NCI-H1105 (cell line): Measurements from ENCODE around the gene GAMT.
"Not testable (repeated sequence)": the region's sequence is repeated elsewhere in the genome, so short reads cannot be mapped to it uniquely, and the experiment has no call there.

ENCODE experiments used
- DNase-seq: peaks from one replicate; lab custom pipeline; 2025; lab: John Stamatoyannopoulos, UW

GAMT gene

DNA sequence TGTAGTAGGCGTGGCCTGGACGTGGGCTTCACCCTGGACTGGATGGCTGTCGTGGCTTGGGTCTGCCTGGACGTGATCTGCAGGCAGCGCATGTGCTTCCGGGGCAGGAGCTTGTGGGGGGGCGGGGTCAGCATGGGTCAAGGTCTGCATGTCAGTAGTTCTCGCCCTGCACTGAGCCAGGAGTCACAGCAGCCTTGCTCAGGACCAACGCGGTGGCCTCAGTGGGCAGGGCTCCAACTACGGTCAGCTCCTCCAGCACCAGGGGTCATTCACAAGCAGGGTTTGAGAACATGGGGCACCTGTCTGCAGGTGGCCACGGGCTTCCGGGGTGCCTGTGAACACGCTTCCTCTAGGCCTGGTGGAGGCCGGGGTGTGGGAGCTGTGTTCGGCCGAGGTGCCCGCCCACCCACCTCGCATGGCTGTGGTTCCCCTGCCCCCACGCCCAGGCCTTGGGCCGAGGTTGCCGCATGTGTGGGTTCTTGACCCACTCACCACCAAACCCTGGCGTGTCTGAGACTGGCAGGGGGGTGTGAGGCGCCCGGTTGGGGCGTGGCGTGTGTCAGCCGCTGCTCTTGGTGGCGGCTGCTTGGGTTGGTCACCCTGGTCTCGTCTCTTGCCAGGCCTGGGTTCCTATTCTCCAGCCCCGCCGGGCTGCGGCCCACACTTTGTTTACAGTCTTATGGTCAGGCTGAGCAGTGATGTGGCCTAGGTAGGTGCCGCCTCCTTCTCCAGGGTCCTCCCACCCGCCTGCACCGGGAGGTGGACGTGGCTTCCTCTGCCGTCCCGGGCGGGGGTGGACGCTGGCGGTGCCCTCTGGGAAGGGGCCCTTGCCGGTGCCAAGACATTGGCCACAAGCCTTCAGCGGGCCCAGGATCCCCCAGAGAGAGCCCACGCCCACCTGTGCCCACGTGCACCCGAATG lies 32.0 kb upstream of the GAMT start:
- DNase-seq: no peak

- DNase-seq: no peak
Observed at GRCh38 chr19:1432507-1432887, 31.2 kb upstream of the GAMT start.

GRCh38 chr19:1431759-1432506 lies 30.6 kb upstream of the GAMT start:
- no peak for DNase-seq

DNA sequence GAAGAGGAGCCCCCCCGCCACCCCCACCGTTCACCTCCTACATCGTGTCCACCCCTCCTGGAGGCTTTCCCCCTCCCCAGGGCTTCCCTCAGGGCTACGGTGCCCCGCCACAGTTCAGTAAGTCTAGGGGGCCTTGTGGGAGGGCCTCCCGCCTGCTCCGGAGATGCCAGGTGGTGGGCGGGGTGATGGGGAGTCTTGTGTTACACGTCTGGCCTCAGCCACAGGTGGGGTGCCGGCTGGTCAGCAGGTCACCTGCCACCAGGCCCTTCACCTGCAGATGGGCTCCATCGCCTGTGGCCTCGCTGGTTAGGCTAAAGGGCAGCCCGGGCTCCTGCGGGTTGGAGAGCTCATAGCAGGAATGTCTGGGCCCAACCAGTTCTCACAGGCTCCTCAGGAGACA lies 28.9 kb upstream of the GAMT start:
- no peak for DNase-seq

DNA sequence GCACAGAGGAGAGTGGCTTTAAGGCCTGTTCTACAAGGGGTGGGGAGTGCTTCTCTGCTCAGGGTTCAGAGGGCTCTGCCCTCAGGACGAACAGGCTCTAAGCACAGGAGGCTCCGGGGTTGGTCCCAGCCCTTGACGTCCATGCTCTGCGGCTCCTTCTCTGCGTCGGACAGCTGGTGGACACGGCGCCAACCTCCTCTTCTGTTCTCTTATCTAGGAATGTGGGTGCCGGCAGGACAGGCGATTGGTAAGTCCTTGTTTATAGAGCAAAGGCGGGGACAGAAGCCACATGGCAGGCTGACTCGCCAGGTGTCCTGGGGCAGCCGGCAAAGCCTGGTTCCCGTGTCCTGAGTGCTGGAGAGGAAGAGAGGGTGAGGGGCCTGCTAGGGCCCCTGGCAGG lies 28.4 kb upstream of the GAMT start:
- DNase-seq: no peak

DNA sequence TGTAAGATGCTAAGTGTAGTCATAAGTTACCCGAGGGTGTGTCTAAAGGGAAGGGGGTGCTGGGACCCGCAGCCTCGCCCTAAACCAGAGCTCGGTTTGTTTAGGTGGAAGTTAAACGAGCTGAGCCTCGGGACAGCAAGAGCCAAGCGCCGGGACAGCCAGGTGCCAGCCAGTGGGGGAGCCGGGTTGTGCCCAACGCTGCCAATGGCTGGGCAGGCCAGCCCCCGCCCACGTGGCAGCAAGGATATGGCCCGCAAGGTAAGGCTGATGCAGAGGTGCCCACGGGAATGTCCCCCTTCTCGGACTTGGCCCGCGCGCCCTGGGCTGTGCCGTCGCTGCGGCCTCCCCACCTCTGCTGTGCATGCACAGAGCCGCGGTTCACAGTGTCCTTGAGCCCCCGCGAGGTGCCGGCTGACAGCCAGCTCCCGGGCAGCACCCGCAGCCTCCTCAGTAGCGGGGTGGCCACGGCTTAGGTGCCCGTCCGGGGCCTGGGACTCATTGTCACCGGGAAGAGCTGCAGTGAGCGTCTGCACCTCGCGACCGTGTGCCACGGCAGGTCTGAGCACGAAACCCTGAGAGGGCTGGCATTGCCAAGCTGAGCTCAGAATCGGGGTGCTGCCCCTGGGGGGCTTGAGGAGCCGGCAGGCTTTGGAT lies 27.5 kb upstream of the GAMT start:
- DNase-seq: no peak

DNA sequence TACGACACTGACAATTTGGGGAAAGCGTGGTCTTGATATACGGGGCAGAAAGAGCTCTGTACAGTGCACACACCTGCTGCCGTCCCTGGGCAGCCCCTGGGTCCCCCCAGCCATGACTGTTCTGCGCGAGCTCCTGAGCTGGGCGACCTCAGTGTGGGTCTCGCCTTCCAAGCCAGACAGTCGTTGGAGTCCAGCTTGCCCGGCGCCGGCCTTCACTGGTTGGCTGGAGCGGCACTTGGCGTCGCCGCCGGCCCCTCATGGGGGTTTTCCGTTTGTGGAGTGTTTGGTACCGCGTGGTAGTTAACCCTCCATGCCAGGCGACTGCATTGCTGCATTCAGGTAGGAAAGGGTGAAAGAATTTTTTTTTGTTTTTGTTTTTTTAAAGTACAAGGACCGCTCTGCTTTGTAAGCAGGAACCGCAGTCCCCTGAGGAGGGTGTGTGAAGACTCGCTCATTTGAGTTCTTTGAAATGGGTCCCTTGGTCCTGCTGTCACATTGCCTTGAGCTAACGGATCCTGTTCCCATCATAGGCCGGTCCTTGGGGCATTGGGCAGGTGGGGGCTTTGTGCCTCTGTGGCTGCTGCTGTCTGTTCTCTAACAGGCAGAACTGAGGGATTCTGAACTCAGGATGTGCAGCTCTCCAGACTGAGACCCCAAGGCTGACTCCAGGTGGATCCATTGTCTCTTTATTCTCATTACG lies 26.0 kb upstream of the GAMT start:
- DNase-seq: no peak

DNA sequence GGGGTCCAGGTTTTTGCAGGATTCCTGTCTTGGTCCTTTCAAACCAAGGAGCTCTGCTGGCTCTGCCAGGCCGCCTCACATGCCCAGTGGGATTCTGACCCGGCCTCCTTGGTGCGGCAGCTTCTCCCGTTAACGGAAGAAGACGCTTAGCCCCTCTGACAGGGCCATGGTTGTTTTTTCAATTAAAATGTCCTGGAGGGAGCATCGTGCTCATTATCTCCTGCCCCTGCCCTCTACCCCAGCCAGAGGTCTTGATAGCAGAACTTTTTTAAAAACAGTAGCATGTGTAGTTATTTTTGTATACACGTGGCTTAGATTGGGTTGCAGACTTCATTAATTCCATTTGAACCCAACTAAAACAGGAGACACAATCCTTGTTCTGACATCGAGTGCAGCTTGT lies 25.4 kb upstream of the GAMT start:
- no peak for DNase-seq

DNA sequence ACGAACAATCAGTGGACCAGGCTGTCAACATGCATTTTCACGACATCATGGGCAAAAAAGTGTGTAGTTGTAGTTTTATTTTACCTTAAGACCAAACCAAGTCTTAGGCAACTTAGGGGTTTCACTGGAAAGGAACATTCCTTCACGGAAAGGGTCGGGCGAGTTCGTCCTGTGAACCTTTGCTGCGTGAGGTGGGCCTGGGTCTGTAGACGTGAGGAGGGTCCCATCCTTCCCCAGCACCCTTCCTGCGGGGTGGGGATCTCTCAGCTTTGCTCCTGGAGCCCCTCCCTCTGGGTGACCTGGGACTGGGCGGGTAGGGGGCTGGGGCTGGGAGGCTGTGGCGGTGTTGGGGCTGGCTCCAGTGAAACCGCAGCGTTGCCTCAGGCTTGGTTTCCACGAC lies 24.6 kb upstream of the GAMT start:
- no peak for DNase-seq

DNA sequence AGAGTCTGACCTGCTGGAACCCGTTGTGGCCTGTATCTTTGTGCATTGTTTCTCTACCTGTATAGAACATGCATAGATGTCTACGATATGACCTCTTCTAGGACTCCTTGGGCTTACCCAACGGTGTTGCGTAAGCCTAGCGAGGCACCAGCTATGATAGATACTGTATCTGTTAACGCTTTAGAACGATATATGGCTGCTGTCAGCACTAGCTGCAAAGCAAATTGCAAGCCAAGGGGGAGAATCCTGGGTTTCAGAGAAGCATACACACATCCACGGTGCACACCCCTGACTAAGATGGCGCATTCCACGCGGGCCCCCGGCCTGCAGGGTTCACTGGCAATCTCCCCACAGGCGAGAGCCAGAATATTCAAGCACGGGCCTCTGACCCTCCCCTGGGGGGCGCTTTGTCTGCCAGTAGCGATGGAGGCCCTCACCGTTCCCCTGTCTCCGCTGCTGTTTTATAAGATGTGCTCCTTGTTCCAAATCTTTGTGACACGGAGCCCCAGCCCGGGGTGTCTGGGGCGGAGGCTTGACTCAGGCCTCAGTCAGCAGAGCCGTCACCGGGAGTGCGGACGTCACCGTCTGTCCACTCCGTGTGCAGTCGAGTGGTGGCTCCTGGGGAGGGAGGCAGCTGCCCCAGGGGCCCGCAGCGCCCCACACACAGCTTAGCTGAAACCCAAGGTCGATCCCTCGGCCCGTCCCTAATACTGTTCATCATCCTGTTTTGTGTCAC lies 23.9 kb upstream of the GAMT start:
- DNase-seq: no peak

GRCh38 chr19:1424192-1424955 lies 23.0 kb upstream of the GAMT start:
- DNase-seq: no peak

GRCh38 chr19:1423436-1424191 lies 22.3 kb upstream of the GAMT start:
- DNase-seq: no peak

DNA sequence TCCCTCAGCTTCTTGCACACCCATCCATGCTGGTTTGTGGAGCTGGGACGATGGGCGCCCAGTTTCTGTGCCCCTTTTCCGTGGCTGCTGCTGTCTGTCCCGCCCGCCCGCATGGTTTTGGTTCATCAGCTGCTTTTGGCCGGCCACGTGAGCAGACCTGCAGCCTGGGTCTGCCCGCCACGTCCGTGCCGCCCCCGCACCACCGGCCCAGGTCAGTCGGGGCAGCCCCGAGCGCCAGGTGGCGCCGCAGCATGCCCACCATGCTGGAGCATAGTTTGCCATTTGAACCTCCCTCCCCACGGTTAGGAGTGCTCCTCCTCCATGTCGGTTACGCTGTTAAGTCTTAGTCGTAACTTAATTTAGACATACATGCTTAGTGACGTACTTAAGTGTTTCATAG lies 21.6 kb upstream of the GAMT start:
- DNase-seq: no peak

GRCh38 chr19:1422360-1422759 lies 21.0 kb upstream of the GAMT start:
- no peak for DNase-seq

DNA sequence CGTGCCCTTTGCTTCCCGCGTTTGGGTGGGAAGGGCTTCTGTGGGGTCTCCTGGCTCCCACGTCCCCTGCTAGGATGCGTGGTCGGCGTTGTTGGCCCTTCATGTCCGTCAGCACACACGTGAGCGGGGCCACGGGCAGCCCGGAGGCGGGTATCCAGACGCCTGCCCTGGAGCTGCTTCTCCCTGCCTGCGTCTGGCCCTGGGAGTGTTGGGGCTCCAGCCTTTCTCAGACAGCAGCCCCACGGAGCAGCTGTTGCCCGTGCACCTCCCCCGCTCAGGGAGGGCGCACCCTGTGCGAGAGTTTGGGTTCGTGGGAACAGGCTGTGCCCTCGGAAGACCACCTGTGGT lies 20.6 kb upstream of the GAMT start:
- DNase-seq: no peak

GRCh38 chr19:1421218-1421957 lies 20.0 kb upstream of the GAMT start:
- no peak for DNase-seq

GRCh38 chr19:1420590-1420989 lies 19.2 kb upstream of the GAMT start:
- no peak for DNase-seq

GRCh38 chr19:1420085-1420484 lies 18.7 kb upstream of the GAMT start:
- DNase-seq: not testable (repeated sequence)

GRCh38 chr19:1418951-1419738 lies 17.8 kb upstream of the GAMT start:
- no peak for DNase-seq
